GM19043 (cell line): ENCODE data around the gene EPM2AIP1.
"Not testable (repeated sequence)": the region's sequence is repeated elsewhere in the genome, so short reads cannot be mapped to it uniquely, and the experiment has no call there.

Source experiments
- ATAC-seq: cut with Tn5 transposase; IDR thresholded peaks from one replicate; pipeline ENCODE4 v1.9.1; 2021; ENCODE audit warnings: low read depth; ENCODE audit not compliant: unreplicated experiment

EPM2AIP1 gene

DNA sequence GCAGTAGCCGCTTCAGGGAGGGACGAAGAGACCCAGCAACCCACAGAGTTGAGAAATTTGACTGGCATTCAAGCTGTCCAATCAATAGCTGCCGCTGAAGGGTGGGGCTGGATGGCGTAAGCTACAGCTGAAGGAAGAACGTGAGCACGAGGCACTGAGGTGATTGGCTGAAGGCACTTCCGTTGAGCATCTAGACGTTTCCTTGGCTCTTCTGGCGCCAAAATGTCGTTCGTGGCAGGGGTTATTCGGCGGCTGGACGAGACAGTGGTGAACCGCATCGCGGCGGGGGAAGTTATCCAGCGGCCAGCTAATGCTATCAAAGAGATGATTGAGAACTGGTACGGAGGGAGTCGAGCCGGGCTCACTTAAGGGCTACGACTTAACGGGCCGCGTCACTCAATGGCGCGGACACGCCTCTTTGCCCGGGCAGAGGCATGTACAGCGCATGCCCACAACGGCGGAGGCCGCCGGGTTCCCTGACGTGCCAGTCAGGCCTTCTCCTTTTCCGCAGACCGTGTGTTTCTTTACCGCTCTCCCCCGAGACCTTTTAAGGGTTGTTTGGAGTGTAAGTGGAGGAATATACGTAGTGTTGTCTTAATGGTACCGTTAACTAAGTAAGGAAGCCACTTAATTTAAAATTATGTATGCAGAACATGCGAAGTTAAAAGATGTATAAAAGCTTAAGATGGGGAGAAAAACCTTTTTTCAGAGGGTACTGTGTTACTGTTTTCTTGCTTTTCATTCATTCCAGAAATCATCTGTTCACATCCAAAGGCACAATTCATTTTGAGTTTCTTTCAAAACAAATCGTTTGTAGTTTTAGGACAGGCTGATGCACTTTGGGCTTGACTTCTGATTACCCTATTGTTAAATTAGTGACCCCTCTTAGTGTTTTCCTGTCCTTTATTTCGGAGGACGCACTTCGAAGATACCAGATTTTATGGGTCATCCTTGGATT lies 674 bp upstream of the EPM2AIP1 start, which contains the start of gene MLH1:
Gene MLH1 (plus strand): TSS at position 193 of the 958 bp plus-strand sequence. CDS start 30 bp downstream, at position 223.
- peak; percentile 89 for ATAC-seq

DNA sequence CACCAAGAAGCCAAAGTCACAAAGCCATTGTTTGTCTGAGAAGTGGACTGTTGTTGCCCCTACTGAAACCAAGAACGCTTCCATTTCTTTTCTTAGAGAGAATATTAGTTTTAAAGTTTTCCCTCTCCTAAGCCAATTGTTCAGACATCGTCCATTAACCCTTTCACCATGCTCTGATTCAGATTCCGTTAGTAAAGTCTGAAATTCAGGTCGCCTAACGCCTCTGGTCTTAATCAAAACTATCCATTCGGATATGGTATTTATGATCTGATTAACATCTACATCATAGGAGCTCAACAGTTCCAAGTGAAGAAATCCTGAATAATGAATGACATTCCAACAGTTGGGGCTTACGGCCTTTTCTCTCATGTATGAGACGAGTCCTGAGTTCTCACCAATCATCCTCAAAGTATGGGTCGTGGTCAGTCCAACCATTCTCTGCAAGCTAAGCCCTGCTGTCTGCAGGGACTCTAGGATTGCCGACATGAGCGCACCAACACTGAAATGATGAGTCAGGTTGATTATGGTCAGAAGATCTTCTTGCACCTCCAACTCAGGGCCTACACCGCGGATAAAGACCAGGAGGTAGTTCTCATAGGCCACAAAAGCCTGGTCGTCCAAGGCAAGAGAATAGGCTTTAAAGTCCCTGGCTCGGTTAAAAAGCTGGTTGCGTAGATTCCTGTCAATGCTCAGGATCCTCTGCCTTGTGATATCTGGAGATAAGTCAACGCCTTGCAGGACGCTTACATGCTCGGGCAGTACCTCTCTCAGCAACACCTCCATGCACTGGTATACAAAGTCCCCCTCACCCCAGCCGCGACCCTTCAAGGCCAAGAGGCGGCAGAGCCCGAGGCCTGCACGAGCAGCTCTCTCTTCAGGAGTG lies 767 bp downstream of the EPM2AIP1 start:
- ATAC-seq = no peak

DNA sequence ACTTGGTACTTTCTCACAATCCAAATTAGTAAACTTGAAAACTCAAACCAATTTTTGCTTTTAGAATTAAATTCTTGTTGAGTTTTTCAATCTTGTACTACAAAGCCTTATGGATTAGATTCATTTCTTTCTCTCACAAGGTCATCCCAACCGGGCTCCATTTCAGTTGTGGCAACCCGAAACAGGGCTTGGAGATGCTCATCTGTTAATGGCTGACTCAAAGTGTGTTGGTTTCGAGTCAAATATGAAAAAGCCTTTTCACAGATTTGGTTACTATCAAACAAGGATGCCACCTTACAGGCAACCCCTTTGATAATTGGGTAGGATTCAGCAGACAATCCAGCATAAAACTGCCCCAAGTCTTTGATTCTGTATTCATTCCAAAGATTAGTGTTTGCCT lies 1.8 kb downstream of the EPM2AIP1 start:
- no peak for ATAC-seq

DNA sequence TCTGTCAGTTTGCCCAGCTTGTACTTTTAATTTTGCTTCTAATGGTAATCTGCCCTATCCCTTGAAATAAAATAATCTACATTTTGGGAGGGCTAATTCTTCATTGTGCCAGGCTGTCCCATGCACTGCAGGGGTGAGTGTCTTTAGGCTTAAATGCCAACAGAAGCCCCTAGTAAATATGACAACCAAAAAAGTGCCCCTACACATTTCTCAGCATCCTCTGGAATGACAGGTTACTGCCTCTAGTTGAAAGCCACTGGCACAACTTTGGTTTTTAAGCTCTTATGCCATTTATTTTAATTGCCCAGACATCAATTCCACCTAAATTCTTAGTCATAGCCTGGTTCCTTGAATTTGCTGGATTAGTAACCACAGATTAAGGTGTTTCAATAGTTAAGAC lies 3.4 kb downstream of the EPM2AIP1 start:
- no peak for ATAC-seq

DNA sequence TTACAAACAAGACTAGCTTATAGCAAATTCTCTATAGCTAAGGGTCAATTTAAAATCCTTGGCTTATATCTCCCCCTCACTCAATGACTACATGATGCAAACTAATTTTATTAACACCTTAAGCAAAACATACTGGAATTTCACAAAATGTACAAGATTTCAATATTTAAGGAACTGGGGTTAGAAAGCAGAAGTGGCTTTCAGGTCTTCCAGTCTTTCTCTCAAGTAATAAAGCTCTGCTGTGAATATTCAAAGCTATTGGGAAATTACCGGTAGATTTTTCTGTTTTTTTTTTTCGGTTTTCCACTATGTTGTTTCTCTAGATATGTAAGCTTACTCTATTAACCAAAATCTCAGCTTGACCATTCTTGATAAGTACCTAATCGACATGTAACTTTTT lies 3.9 kb downstream of the EPM2AIP1 start:
- no peak for ATAC-seq

DNA sequence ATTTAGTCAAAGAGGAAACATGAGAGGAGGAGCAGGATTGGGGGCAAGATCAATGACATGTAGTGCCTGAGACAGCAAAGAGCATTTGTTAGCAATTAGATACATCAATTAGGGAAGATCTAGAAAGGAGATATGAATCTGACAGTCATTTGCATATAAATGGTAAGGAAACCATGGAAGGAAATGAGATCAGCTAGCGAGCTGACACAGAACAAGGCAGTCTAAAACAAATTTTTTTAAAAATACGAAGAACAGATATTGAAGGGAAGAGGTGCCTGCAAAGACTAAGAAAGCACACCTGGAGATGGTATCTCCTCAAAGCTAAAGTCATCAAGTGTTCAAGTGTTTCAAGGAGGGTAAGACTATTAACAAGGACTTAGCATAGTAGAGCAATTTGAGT lies 4.6 kb downstream of the EPM2AIP1 start:
- ATAC-seq = no peak

DNA sequence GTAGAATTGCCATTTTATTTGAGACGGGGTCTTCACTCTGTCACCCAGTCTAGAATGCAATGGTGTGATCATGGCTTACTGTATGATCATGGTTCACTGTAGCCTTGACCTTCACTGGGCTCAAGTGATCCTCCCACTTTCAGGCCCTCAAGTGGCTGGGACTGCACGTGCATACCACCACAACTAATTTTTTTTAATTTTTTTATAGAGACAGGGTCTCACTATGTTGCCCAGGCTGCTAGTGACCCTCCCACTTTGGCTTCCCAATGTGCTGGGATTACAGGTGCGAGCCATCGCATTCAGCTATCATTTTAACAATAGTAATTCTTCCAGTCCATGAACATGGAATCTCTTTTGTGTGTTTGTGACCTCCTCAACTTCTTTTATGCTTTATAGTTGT lies 11.9 kb downstream of the EPM2AIP1 start:
- no peak for ATAC-seq

DNA sequence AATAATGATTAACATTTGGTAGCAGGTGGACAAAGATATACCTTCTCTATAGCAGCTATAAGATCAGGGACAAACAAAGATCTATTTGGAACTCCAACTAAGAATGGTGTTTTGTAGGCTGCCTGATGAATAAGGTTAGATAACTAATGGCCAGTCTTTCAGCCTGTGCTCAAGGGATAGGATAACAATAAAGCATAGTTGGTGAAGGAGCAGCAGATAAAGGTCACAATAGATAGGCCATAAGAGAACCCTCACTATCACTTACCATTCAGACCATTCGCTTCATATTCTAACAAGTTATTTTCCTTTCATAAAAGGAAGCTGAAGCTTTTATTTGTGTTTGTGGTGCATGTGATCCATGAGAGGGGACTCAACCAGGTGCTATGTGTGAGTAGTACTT lies 19.8 kb downstream of the EPM2AIP1 start:
- no peak for ATAC-seq

DNA sequence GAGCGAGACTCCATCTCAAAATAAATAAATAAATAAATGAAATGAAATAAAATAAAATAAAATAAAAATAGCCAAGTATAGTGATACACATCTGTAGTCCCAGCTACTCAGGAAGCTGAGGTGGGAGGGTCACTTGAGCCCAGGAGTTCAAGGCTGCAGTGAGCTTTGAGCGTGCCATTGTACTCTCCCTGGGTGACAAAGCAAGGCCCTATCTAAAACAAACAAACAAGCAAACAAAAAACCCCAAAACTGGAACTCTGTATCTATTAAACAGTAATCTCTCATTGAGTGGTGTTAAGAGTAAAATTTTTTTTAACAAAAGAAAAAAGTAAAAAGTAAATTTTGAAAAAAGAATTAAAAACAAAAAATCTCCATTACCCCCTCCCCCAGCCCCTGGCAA lies 20.8 kb downstream of the EPM2AIP1 start:
- ATAC-seq = no peak

DNA sequence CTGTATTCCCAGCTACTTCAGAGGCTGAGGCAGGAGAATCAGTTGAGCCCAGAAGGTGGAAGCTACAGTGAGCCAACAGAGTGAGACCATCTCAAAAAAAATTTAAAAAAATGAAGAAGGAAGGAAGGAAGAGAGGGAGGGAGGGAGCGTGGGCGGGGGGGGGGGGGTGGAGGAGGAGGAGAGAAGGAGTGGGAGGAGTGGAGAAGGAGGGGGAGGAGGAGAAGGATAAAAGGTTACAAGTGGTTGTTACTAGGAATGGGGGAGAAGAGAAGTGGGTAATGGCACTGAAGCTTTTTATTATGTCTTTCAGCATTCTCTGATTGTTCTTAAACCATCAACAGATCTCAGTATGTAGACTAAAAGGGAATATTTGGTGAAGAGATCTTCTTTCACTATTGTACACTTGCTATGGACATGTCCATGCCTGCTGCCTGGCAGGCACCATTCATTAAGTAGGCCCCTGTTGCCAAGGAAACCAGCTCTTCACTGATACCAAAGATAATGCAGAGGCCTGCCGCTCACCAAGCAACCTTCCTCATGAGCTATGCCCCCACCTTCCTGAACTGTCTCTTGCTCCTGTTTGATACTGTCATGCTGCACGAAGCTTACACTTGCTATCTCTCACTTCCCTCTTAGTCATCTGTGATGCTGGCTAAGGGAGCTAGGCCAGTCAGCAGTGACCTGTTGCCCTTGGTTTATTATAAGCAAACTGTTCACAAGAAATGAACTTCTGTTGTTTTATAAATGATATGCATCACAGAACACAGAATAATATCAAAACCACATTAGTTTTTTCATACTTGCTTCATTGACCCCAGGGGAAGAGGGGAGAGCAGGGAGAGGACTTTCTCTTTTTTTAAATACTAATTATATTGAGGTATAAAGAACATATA lies 23.1 kb downstream of the EPM2AIP1 start:
- peak; percentile 99 for ATAC-seq

DNA sequence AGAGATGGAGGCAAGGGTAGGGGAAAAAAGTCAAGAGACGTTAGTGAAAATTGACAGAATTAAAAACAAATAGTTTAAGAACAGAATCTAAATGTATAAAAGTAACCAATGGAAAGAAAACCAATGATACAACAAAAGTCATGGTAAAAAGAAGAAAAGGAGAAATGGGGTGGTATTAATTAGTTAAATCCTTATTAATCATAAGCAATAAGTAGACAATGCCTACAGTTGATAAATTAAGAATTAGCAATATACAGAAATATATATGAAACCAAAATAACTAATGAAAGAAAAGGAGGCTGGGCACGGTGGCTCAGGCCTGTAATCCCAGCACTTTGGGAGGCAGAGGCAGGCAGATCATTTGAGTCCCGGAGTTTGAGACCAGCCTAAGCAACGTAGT lies 23.8 kb downstream of the EPM2AIP1 start:
- ATAC-seq = no peak

DNA sequence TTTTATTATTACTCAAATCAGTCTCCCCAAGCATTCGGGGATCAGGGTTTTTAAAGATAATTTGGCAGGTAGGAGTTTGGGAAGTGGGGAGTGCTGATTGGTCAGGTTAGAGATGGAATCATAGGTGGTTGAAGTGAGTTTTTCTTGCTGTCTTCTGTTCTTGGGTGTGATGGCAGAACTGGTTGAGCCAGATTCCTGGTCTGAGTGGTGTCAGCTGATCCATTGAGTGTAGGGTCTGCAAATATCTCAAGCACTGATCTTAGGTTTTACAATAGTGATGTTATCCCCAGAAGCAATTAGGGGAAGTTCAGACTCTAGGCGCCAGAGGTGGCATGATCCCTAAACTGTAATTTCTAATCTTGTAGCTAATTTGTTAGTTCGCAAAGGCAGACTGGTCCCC lies 27.5 kb downstream of the EPM2AIP1 start:
- ATAC-seq = no peak

DNA sequence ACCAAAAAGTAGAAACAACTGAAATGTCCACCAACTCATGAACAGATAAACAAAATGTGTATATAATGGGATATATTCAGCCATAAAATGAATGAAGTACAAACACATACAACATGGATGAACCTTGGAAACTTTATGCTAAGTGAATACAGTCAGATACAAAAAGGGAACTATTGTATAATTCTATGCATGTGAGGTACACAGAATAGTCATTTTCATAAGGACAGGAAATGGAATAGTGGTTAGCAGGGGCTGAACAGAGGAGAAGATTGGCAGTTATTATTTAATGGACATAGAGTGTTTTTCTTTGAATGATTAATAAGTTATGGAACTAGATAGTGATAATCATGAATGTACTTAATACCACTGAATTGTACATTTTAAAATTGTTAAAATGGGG lies 28.1 kb downstream of the EPM2AIP1 start:
- ATAC-seq = peak; percentile 76

DNA sequence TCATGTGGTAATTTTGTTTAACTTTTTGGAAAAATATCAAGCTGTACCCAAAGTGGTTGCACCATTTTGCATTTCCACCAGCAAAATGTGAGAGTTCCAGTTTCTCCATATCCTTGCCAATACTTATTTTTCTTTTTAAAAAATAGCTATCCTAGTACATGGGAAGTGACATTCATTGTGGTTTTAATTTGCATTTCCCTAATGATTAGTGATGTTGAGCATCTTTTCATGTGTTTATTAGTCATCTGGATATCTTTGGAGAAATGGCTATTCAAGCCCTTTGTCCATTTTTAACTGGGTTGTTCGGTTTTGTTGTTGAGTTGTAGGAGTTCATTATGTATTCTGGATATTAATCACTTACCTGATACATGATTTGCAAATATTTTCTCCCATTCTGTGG lies 28.6 kb downstream of the EPM2AIP1 start:
- ATAC-seq = no peak

DNA sequence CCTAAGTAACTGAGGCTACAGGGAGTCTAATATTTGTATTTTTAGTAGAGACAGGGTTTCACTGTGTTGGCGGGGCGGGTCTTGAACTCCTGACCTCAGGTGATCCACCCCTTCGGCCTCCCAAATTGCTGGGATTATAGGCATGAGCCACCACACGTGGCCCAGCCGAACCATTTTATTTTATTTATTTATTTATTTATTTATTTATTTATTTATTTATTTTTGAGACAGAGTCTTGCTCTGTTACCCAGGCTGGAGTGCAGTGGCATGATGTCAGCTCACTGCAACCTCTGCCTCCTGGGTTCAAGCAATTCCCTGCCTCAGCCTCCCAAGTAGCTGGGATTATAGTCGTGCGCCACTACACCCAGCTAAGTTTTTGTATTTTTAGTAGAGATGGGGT lies 29.9 kb downstream of the EPM2AIP1 start:
- not testable (repeated sequence) for ATAC-seq

DNA sequence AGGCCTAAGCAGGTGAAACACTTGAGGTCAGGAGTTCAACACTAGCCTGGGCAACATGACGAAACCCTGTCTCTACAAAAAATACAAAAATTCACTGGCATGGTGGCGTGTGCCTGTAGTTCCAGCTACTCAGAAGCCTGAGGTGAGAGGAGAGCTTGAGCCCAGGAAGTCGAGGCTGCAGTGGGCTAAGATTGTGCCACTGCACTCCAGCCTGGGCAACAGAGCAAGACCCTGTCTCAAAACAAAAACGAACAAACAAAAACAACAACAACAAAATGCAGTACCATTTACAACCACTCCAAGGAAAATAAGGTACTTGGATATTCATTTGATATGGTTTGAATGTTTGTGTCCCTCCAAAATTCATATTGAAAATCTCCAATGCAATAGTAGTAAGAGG lies 32.4 kb downstream of the EPM2AIP1 start:
- no peak for ATAC-seq

DNA sequence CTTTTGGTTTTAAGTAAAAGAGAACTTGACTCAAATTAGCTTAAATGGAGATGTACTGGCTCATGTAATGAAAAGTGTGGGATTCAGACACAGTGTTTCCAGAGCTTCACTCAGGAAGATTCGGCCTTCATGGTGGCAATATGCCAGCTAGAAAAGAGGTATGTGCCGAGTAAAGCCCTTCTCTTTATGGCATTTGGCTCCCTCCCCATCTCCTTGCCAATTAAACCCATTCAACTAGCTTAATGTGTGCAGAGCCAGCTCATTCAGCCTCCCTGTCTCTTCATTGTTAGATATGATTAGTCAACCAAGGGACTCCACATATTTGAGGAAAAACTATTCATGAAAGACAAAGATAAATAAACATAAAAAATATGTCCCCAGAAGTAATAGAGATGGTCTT lies 33.1 kb downstream of the EPM2AIP1 start:
- ATAC-seq = no peak

DNA sequence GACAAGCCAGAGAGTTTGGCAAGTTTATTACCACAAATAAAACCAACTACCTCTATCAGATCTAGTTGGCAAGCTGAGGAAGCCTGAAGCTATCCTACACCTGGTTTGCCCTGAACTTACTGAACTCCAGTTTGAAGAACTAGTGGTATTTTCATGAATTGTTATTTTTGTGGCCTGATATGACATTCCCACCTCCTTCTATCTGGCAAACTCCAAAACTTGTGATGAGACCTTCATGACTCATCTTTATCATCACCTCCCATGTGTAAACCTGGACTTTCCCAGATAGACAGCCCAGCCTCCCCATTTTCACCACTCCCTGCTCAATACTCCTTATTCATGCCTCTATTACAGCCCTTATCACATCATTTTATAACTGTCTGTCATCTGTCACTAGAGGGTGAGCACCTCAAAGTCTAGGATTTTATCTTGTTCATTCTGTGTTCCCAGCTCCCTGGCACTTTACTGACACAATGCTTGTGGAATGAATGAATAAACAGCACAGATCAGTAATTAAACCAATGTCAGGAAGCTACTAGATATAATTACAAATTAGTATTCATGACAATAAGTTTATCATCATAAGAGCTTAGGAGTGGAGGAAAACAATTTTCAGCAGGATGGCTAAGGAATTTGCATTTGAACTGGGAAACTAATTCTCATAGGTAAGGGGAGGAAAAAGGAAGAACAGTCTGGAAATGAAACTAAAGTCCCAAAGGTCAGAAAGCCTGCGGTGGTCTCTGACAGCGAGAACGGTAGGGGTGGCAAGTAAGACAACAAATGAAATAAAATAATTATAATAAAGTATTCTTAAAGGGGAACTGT lies 34.9 kb downstream of the EPM2AIP1 start:
- ATAC-seq = no peak

DNA sequence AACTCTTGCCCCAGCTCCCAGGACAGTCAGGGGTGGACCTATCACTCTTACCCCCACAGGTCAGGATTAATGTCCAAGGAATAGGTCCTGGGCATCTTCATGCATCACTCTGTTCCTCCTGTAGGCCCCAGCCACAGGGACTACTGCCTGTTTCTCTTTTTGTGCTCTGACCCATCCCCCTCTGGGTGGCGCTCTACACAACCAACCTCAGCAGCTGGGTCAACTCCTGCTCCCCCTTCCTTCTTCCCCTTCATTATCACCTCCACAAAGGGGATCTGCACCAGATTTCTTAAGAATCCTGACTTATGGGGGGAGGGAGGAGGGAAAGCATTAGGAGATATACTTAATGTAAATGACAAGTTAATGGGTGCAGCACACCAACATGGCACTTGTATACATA lies 35.9 kb downstream of the EPM2AIP1 start:
- ATAC-seq = no peak

DNA sequence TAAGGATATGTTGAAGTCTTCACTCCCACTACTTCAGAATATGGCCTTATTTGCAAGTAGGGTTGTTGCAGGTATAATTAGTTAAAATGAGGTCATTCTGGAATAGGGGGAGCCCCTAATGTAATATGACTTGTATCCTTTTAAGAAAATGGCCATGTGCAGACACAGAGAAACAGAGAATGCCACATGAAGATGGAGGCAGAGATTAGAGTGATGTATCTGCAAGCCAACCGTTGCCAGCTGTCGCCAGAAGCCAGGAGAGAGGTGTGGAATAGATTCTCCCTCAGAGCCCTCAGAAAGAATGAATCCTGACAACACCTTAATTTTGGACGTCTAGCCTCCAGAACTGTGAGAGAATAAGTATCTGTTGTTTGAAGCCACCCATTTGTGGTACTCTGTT lies 36.8 kb downstream of the EPM2AIP1 start:
- ATAC-seq = no peak
